ENCODE data around the gene SEC14L2.

SEC14L2 gene

DNA sequence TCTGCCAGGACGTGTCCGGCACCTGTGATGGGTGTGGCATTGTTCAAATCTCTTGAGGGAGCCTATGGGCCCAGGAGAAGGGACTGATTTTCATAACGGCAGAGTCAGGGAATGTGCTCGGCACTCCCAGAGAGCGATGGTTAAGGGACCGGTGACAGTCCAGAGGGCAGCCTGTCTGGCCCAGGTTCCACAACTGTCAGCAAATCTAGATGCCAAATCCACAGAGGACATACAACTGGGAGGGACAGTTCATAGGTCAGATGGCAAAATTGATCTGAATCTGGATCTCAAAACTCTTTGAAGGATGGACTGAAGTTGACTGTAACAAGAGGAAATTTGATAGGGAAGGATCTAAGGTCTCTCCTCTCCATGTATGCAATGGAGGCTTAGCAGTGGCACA lies 7.5 kb downstream of the SEC14L2 start:
- Histone ChIP-seq H3K27ac (no peak overlapping the region), H3K4me3 (no peak overlapping the region)
- DNase-seq (ENCODE audit: low spot score), result no peak
- TF ChIP-seq CTCF (IDR thresholded peaks at IDR 0.05), result no peak

DNA sequence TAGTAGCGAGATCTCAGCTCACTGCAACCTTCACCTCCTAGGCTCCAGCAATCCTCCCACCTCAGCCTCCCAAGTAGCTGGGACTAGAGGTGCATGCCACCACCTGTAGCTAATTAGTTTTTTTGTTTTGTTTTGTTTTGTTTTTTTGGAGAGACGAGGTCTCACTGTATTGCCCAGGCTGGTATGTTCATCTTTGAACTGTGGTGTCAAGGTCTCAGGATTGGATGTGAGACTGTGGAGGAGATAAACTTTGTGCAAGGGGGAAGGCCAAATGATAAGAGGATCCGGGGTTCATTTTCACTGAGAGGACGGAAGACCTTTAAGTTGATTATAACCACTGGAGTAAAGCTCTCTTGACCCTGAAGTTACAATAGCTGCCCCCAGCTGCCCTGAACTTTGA lies 8.9 kb downstream of the SEC14L2 start:
- H3K4me3 ChIP-seq, result no peak overlapping the region
- no peak for TF ChIP-seq CTCF (IDR thresholded peaks at IDR 0.05)
- DNase-seq (ENCODE audit: low spot score), result no peak
- no peak overlapping the region for H3K27ac ChIP-seq

DNA sequence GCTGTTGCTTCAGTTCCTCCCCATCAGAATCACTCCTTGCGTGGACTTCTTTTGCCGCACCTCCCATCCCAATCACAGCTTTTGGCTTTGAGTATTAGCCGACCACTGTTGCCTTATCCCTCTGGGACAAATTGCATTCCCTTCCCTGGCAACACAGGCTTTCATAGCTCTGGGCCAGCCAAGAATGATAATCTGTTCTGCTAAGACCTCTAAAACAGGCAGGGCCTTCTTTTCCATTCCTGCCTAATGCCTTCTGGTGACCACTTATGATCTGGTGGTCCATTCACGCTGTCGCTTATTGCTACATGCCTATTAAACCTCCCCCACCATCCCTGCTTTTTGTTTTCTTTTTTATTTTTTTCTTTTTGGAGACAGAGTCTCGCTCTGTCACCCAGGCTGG lies 9.6 kb downstream of the SEC14L2 start:
- TF ChIP-seq CTCF (IDR thresholded peaks at IDR 0.05), result no peak
- no peak for DNase-seq (ENCODE audit: low spot score)
- Histone ChIP-seq H3K4me3 (no peak overlapping the region), H3K27ac (no peak overlapping the region)

GRCh38 chr22:30408388-30409102 lies 11.7 kb downstream of the SEC14L2 start:
- Histone ChIP-seq H3K4me3 (no peak overlapping the region), H3K27ac (no peak overlapping the region)
- no peak for DNase-seq (ENCODE audit: low spot score)
- TF ChIP-seq CTCF (IDR thresholded peaks at IDR 0.05), result no peak

- no peak for TF ChIP-seq CTCF (IDR thresholded peaks at IDR 0.05)
- Histone ChIP-seq H3K27ac (no peak overlapping the region), H3K4me3 (no peak overlapping the region)
- no peak for DNase-seq (ENCODE audit: low spot score)
These were observed 15.0 kb downstream of the SEC14L2 start for GRCh38 chr22:30411780-30412179.

- Histone ChIP-seq H3K4me3 (no peak overlapping the region), H3K27ac (no peak overlapping the region)
- no peak for DNase-seq (ENCODE audit: low spot score)
- TF ChIP-seq CTCF (IDR thresholded peaks at IDR 0.05), result no peak
These were observed 16.2 kb downstream of the SEC14L2 start for GRCh38 chr22:30413001-30413400.

DNA sequence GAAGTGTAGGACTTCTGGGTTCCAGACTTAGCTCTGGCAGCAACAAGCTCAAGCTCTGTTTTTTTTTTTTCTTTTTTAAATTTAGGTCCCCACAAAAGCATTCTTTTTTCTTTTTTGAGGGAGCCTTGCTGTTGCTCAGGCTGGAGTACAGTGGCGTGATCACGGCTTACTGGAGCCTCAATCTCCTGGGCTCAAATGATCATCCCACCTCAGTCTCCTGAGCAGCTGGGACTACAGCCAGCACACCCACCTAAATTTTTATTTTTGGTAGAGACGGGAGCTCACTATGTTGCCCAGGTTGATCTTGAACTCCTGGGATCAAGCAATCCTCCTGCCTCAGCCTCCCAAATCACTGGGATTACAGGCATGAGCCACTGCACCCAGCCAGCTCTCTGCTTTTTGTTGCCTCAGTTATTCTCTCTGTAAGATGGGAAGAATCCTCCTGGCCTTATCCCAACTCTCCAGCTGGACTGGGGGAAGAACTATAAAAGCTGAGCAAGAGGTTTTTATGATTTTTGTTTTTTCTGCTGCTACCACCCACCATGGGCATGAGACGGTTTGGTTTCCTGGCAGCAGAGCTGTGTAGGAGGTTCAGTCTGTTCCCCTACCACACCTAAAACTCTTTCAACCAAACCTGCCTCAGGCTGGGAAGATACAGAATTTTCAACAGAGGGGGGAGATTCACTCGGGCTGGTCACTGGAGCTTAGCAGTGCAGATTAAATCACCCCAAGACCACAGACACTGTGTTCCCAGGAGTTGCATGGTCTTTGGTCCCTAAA lies 17.1 kb downstream of the SEC14L2 start:
- no peak overlapping the region for H3K4me3 ChIP-seq
- no peak for TF ChIP-seq CTCF (IDR thresholded peaks at IDR 0.05)
- no peak overlapping the region for H3K27ac ChIP-seq
- no peak for DNase-seq (ENCODE audit: low spot score)
